PC-9 (cell line): ENCODE results near the gene PRXL2B. TPM values are rescaled to one million over a fixed set of nuclear protein-coding genes. Genes with fewer than 3 reads are reported as not detected.

Source experiments
- BruUV-seq: library from RNA; stranded (reverse); fragments of 400-500 nt; replicated peaks from 2 replicates; lab custom pipeline; 2021; lab: Mats Ljungman, UMichigan
- CTCF ChIA-PET: fragments of 300-600 bp; sonication (Branson Sonifier 250); formaldehyde crosslinking; loops from one replicate; lab custom pipeline; 2022; ENCODE audit warnings: antibody characterized with exemption; lab: Charles Lee
- POLR2A ChIA-PET: fragments of 300-600 bp; sonication (Branson Sonifier 250); formaldehyde crosslinking; loops from one replicate; lab custom pipeline; 2022; ENCODE audit warnings: antibody characterized with exemption; ENCODE audit not compliant: unreplicated experiment; lab: Charles Lee
- DNase-seq, 2 experiments: peaks; one replicate each; pipeline versions ENCODE4 v3.0.0 to v3.0.0-alpha.2; 2015 to 2022; ENCODE audit warnings: mixed read lengths in 1 of 2
- H2AFZ ChIP-seq: fragments of 200-600 bp; sonication (generic); 2 replicates; pipeline ENCODE4 v1.8.1; 2017; ENCODE audit warnings: antibody characterized with exemption
- H3F3A ChIP-seq: fragments of 200-600 bp; sonication (generic); 2 replicates; pipeline ENCODE4 v1.8.1; 2017; ENCODE audit warnings: antibody characterized with exemption, mild to moderate bottlenecking, low read depth; ENCODE audit not compliant: insufficient read depth
- H3K27ac ChIP-seq: fragments of 200-600 bp; sonication (generic); 2 replicates; pipeline ENCODE4 v1.6.1; 2016; ENCODE audit warnings: mixed run types
- H3K27me3 ChIP-seq: fragments of 200-600 bp; sonication (generic); 2 replicates; pipeline ENCODE4 v1.6.1; 2016; ENCODE audit warnings: low read depth, mixed run types; ENCODE audit not compliant: insufficient read depth
- H3K36me3 ChIP-seq: fragments of 200-600 bp; sonication (generic); 2 replicates; pipeline ENCODE4 v1.6.1; 2016; ENCODE audit warnings: low read depth, mixed run types
- H3K4me1 ChIP-seq: fragments of 200-600 bp; sonication (generic); replicated peaks from 2 replicates; pipeline ENCODE4 v1.6.1; 2016; ENCODE audit warnings: mixed run types; ENCODE audit not compliant: insufficient read depth
- H3K4me2 ChIP-seq: fragments of 200-600 bp; sonication (generic); 2 replicates; pipeline ENCODE4 v1.6.1; 2017; ENCODE audit warnings: mixed run types
- H3K4me3 ChIP-seq: fragments of 200-600 bp; sonication (generic); 2 replicates; pipeline ENCODE4 v1.6.1; 2016; ENCODE audit warnings: mixed run types
- H3K79me2 ChIP-seq: fragments of 200-600 bp; sonication (generic); 2 replicates; pipeline ENCODE4 v1.6.1; 2017; ENCODE audit warnings: low read depth, mixed run types
- H3K9me2 ChIP-seq: fragments of 200-600 bp; sonication (generic); 2 replicates; pipeline ENCODE4 v1.8.1; 2017; ENCODE audit warnings: mild to moderate bottlenecking; ENCODE audit not compliant: insufficient read depth
- H3K9me3 ChIP-seq: fragments of 200-600 bp; sonication (generic); 2 replicates; pipeline ENCODE4 v1.8.1; 2016; ENCODE audit warnings: low read depth; ENCODE audit not compliant: insufficient read depth
- H4K20me1 ChIP-seq: fragments of 200-600 bp; sonication (generic); 2 replicates; pipeline ENCODE4 v1.8.1; 2017; ENCODE audit not compliant: insufficient read depth
- CTCF ChIP-seq: fragments of 200-600 bp; sonication (generic); conservative IDR thresholded peaks from 2 replicates; pipeline ENCODE4 v1.6.1; 2017; ENCODE audit warnings: mixed run types, antibody characterized with exemption, mild to moderate bottlenecking, moderate library complexity
- EZH2 ChIP-seq: fragments of 200-600 bp; sonication (generic); IDR thresholded peaks from 2 replicates; pipeline ENCODE4 v1.8.0; 2017; ENCODE audit warnings: antibody characterized with exemption, low read depth
- intact Hi-C: fragments of 100-400 bp; cut with micrococcal nuclease; formaldehyde crosslinking; loops from one replicate; pipeline ENCODE4 v1.10.0; 2022; ENCODE audit not compliant: unreplicated experiment
- total RNA-seq: library from RNA; stranded (reverse); gene quantifications from 2 replicates; pipeline ENCODE4 v1.2.3, GENCODE V29; 2021

PRXL2B gene
- total RNA-seq, 1 experiment from 2014 or later = 26.1 TPM

GRCh38 chr1:2538872-2539271 is 47.7 kb upstream of the PRXL2B start:
- CTCF ChIA-PET = no interaction called here
- no peaks in the 10 kb centered on the region for H3K9me3 ChIP-seq
- no peak overlapping the region for H3K4me2 ChIP-seq
- TF ChIP-seq EZH2 (no peak), CTCF (no peak)
- H3F3A ChIP-seq = peaks cover 19% of the 10 kb centered on the region; the same call in 1 of the 2 replicates
- no peak overlapping the region for H3K4me3 ChIP-seq
- no peak for DNase-seq
- H3K27me3 ChIP-seq = no peaks in the 10 kb centered on the region
- POLR2A ChIA-PET = no interaction called here
- intact Hi-C loops = loop anchor here (10.0 kb wide), 1 partner anchor 224 kb away; no protein-coding TSS in a partner anchor
- peaks cover 26% of the 10 kb centered on the region for H3K4me1 ChIP-seq
- H2AFZ ChIP-seq = no peak overlapping the region
- no peaks in the 10 kb centered on the region for H3K79me2 ChIP-seq
- no peak overlapping the region for H3K27ac ChIP-seq
- no peaks in the 10 kb centered on the region for H3K36me3 ChIP-seq
- no TSS peak for BruUV-seq
- no peaks in the 10 kb centered on the region for H3K9me2 ChIP-seq
- H4K20me1 ChIP-seq = no peaks in the 10 kb centered on the region

GRCh38 chr1:2539312-2539907 is 47.2 kb upstream of the PRXL2B start:
- BruUV-seq = no TSS peak
- H3K27me3 ChIP-seq = no peaks in the 10 kb centered on the region

GRCh38 chr1:2540816-2541492 is 45.6 kb upstream of the PRXL2B start:
- H3K36me3 ChIP-seq = no peaks in the 10 kb centered on the region
- H3K9me3 ChIP-seq = no peaks in the 10 kb centered on the region
- no peaks in the 10 kb centered on the region for H3K79me2 ChIP-seq
- no peaks in the 10 kb centered on the region for H3K9me2 ChIP-seq
- H3K4me1 ChIP-seq = peaks cover 21% of the 10 kb centered on the region
- TF ChIP-seq EZH2 = no peak
- TF ChIP-seq CTCF = no peak
- ChIA-PET CTCF (no interaction called here), POLR2A (interaction anchor here (0.6 kb wide), 1 partner anchor 121 kb away, joined by 10 read pairs; no protein-coding TSS in a partner anchor)
- no peak for DNase-seq
- no peaks in the 10 kb centered on the region for H3K27me3 ChIP-seq
- no TSS peak for BruUV-seq
- peaks cover 24% of the 10 kb centered on the region; the same call in 1 of the 2 replicates for H3F3A ChIP-seq
- peak overlapping the region; percentile 19; the same call in 1 of the 2 replicates for H3K4me2 ChIP-seq
- H3K27ac ChIP-seq = no peak overlapping the region
- H4K20me1 ChIP-seq = no peaks in the 10 kb centered on the region
- no peak overlapping the region for H2AFZ ChIP-seq
- no peak overlapping the region for H3K4me3 ChIP-seq
- intact Hi-C loops = loop anchor here (10.0 kb wide), 1 partner anchor 104 kb away; no protein-coding TSS in a partner anchor

More at GRCh38 chr1:2539312-2539907, 47.2 kb upstream of the PRXL2B start:
- DNase-seq = no peak
- TF ChIP-seq EZH2 (no peak), CTCF (peak; percentile 60)
- Histone ChIP-seq H2AFZ (no peak overlapping the region), H3F3A (peaks cover 19% of the 10 kb centered on the region; the same call in 1 of the 2 replicates), H3K36me3 (no peaks in the 10 kb centered on the region), H3K27ac (no peak overlapping the region), H3K4me1 (peaks cover 20% of the 10 kb centered on the region), H3K4me2 (no peak overlapping the region), H4K20me1 (no peaks in the 10 kb centered on the region), H3K9me2 (no peaks in the 10 kb centered on the region), H3K79me2 (no peaks in the 10 kb centered on the region), H3K4me3 (no peak overlapping the region), H3K9me3 (no peaks in the 10 kb centered on the region)
- CTCF ChIA-PET = no interaction called here
- POLR2A ChIA-PET = no interaction called here
- intact Hi-C loops = loop anchor here (10.0 kb wide), 1 partner anchor 225 kb away; no protein-coding TSS in a partner anchor
